HG03520 (cell line): ENCODE data around the gene PPP4R2.

Experiments used
- ATAC-seq: cut with Tn5 transposase; IDR thresholded peaks from one replicate; pipeline ENCODE4 v1.9.1; 2021; ENCODE audit warnings: mild to moderate bottlenecking, moderate library complexity; ENCODE audit not compliant: unreplicated experiment

Gene PPP4R2

DNA sequence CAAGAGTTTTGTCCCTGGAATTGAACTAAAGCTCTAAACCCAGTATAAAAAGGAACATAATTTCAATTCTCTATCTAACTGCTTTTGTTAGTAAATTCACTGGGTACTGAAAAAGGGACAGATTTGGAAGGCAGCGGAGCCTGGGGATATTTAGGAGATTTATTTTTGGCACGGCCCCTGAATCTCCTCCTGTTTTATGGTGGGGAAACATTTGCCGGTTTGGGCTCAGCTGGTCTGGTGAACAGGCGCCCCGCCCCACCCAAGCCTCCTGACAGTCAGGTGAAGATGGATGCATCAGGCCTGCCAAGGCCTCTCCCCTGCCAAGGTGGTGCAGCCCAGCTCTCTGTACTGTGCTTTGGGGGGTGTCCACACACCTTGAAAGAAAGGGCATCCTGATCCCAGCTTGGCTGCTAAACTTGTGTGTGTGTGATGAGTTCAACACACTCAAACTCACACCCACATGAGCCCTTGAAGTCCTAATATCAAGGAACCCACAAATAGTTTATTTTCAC lies 111.1 kb downstream of the PPP4R2 start:
- no peak for ATAC-seq

DNA sequence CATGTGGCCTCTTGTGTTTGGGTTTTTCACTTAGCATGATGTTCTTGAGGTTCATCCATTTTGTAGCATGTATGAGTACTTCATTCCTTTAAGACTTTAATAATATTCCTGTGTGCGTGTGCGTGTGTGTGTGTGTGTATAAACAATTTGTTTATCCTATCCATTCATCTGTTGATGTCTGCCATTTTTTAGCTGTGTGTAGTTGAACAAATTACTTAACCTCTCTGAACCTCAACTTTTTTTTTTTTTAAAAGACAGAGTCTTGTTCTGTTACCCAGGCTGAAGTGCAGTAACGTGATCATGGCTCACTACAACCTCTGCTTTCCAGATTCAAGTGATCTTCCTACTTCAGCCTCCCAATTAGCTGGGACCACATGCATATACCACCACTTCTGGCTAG lies 112.1 kb downstream of the PPP4R2 start:
- ATAC-seq: no peak

DNA sequence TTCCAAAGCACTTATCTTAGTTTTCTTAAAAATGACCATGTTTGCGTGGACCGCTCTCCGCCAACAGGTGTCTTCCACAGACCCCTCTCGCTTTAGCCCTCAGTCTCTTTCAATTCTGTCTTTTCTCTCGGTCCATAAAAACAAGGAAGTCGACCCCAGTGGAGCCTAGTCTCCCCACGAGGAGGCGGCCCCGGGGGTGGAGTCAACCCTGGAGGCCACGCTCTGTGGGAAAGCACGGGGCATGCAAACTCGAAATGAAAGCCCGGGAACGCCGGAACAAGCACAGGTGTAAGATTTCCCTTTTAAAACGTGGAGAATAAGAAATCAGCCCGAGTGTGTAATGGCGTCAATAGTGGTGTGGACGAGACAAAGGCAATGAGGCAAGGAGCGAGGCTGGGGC lies 113.9 kb downstream of the PPP4R2 start:
- ATAC-seq: no peak

DNA sequence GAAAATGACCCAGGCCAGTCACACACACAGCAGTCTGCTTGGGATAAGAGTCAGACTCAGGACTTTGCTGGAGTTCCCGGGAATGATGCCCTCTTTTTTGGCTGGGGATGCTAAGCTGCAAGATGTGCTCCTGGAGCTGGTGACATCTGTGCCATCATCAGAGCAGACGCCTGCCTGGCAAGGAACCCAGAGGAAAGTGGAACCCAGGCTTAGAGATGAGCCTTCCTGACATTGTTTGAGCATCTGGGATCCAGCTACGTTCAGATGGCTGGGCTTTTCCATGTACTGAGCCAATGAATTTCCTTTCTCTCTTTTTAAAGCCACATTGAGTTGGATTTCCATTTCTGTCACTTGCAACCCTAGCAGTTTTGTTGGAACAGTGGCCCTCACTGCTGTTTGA lies 118.1 kb downstream of the PPP4R2 start:
- ATAC-seq: no peak

DNA sequence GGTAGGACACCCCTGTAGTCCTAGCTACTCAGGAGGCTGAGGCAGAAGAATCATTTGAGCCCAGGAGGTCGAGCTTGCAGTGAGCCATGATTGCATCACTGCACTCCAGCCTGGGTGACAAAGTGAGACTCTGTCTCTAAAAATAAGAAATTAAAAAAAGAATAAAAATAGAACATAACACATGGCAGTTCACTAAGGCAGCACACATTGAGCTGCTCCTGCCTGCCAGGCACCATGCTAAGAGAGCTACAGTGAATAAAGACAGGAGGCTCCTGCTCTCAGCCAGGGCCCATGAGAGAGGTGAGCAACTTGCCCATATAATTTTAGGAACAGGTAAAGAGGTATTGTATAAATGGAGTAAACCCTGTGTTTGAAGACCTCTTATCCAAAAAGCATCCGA lies 119.2 kb downstream of the PPP4R2 start:
- no peak for ATAC-seq
